Epithelial cell of proximal tubule (primary cell): Measurements from ENCODE around the gene EIF4E1B. TPM values are rescaled to one million over a fixed set of nuclear protein-coding genes. Genes with fewer than 3 reads are reported as not detected.

ENCODE experiments used
- total RNA-seq: library from RNA; depleted of rRNA; stranded (reverse); fragments of >200 nt; gene quantifications from 2 replicates; pipeline ENCODE4 v1.2.3, GENCODE V29; 2015

The EIF4E1B gene
- total RNA-seq, 1 donor from 2014 or later, result not detected

Other genes with a start within 250 kb of the EIF4E1B start
- 23.5 and 42.7 TPM in 2 replicates for gene NOP16, start 242.1 kb upstream of the EIF4E1B start, total RNA-seq
- 118 and 123 TPM in 2 replicates for gene HIGD2A, start 241.9 kb upstream of the EIF4E1B start, total RNA-seq
- gene CLTB, start 214.1 kb upstream of the EIF4E1B start, total RNA-seq, result 149 and 152 TPM in 2 replicates
- gene FAF2, start 182.3 kb upstream of the EIF4E1B start, total RNA-seq, result 32.9 and 35.7 TPM in 2 replicates
- 10.9 and 17.1 TPM in 2 replicates for gene RNF44, start 93.3 kb upstream of the EIF4E1B start, total RNA-seq
- not detected in 2 replicates for gene CDHR2, start 81.3 kb upstream of the EIF4E1B start, total RNA-seq
- gene GPRIN1, start 20.5 kb upstream of the EIF4E1B start, total RNA-seq, result 34.0 and 40.2 TPM in 2 replicates
- 0.17 TPM in 1 of 2 replicates, not detected in the other for gene SNCB, start 141 bp upstream of the EIF4E1B start, total RNA-seq
- 29.1 and 40.2 TPM in 2 replicates for gene TSPAN17, start 16.8 kb downstream of the EIF4E1B start, total RNA-seq
- gene UNC5A, start 179.9 kb downstream of the EIF4E1B start, total RNA-seq, result 0.07 and 1.2 TPM in 2 replicates